ENCODE results near the gene PRADC1.

The PRADC1 gene

GRCh38 chr2:73233154-73233931, at the start of gene PRADC1:
PRADC1 (minus strand) TSS chr2:73233239; CDS start chr2:73233160, 79 bp downstream.
- DNase-seq (ENCODE audit: low read depth in 2 of 2): peak; percentile 100
- peak within 1 kb of the TSS; percentile 76 to 94 for H3K4me3 ChIP-seq (replicated peaks in 1 of 2; ENCODE audit: low read depth in 2 of 2, low read length in 2 of 2)
- no peak for TF ChIP-seq CTCF (IDR thresholded peaks at IDR 0.05; ENCODE audit: low read depth, low read length)

- no peak for TF ChIP-seq CTCF (IDR thresholded peaks at IDR 0.05; ENCODE audit: low read depth, low read length)
- peak in 1 of 2 donors; percentile 10 for DNase-seq (ENCODE audit: low read depth in 2 of 2)
- H3K4me3 ChIP-seq (replicated peaks in 1 of 2; ENCODE audit: low read depth in 2 of 2, low read length in 2 of 2): no peak overlapping the region
Measured at GRCh38 chr2:73281244-73281643, 48.2 kb upstream of the PRADC1 start.

- no peak for DNase-seq (ENCODE audit: low read depth in 2 of 2)
- H3K4me3 ChIP-seq (replicated peaks in 1 of 2; ENCODE audit: low read depth in 2 of 2, low read length in 2 of 2): no peak overlapping the region
- no peak for TF ChIP-seq CTCF (IDR thresholded peaks at IDR 0.05; ENCODE audit: low read depth, low read length)
Measured at GRCh38 chr2:73279852-73280251, 46.8 kb upstream of the PRADC1 start.

- no peak for DNase-seq (ENCODE audit: low read depth in 2 of 2)
- no peak for TF ChIP-seq CTCF (IDR thresholded peaks at IDR 0.05; ENCODE audit: low read depth, low read length)
- no peak overlapping the region for H3K4me3 ChIP-seq (replicated peaks in 1 of 2; ENCODE audit: low read depth in 2 of 2, low read length in 2 of 2)
Measured at GRCh38 chr2:73272270-73272669, 39.2 kb upstream of the PRADC1 start.

GRCh38 chr2:73269686-73270465, 36.8 kb upstream of the PRADC1 start:
- DNase-seq (ENCODE audit: low read depth in 2 of 2): no peak
- TF ChIP-seq CTCF (IDR thresholded peaks at IDR 0.05; ENCODE audit: low read depth, low read length): no peak
- H3K4me3 ChIP-seq (replicated peaks in 1 of 2; ENCODE audit: low read depth in 2 of 2, low read length in 2 of 2): no peak overlapping the region

GRCh38 chr2:73268830-73269685, 36.0 kb upstream of the PRADC1 start:
- DNase-seq (ENCODE audit: low read depth in 2 of 2): peak in 1 of 2 donors; percentile 21
- no peak overlapping the region for H3K4me3 ChIP-seq (replicated peaks in 1 of 2; ENCODE audit: low read depth in 2 of 2, low read length in 2 of 2)

More at GRCh38 chr2:73268830-73269685, 36.0 kb upstream of the PRADC1 start:
- no peak for TF ChIP-seq CTCF (IDR thresholded peaks at IDR 0.05; ENCODE audit: low read depth, low read length)

Data from cardiac fibroblast (primary cell).